Measurements from ENCODE around the gene OSTC.
A peak's percentile ranks its signal among the peaks of the same experiment; 100 is the strongest.
"Not testable (repeated sequence)": the region's sequence is repeated elsewhere in the genome, so short reads cannot be mapped to it uniquely, and the experiment has no call there.

OSTC gene

GRCh38 chr4:108649863-108650211 lies 562 bp upstream of the OSTC start:
- DNase-seq (ENCODE audit: low spot score): no peak

- DNase-seq (ENCODE audit: low spot score): peak; percentile 7
Measured at GRCh38 chr4:108651014-108651791, 804 bp downstream of the OSTC start.

GRCh38 chr4:108662629-108663028 lies 12.2 kb downstream of the OSTC start:
- no peak for DNase-seq (ENCODE audit: low spot score)

- DNase-seq (ENCODE audit: low spot score): no peak
Measured at GRCh38 chr4:108674356-108674977, 24.1 kb downstream of the OSTC start.

- DNase-seq (ENCODE audit: low spot score): no peak
Measured at GRCh38 chr4:108681321-108681809, 31.0 kb downstream of the OSTC start.

- no peak for DNase-seq (ENCODE audit: low spot score)
Measured at GRCh38 chr4:108683479-108683878, 33.1 kb downstream of the OSTC start.

GRCh38 chr4:108685036-108685686 lies 34.8 kb downstream of the OSTC start:
- DNase-seq (ENCODE audit: low spot score): no peak

GRCh38 chr4:108690738-108691137 lies 40.3 kb downstream of the OSTC start:
- no peak for DNase-seq (ENCODE audit: low spot score)

- DNase-seq (ENCODE audit: low spot score): no peak
Measured at GRCh38 chr4:108693211-108693610, 42.8 kb downstream of the OSTC start.

- no peak for DNase-seq (ENCODE audit: low spot score)
Measured at GRCh38 chr4:108693819-108694218, 43.4 kb downstream of the OSTC start.

GRCh38 chr4:108694423-108694822 lies 44.0 kb downstream of the OSTC start:
- no peak for DNase-seq (ENCODE audit: low spot score)

- DNase-seq (ENCODE audit: low spot score): no peak
Measured at GRCh38 chr4:108695062-108695461, 44.7 kb downstream of the OSTC start.

GRCh38 chr4:108696160-108696559 lies 45.8 kb downstream of the OSTC start:
- DNase-seq (ENCODE audit: low spot score): no peak

- DNase-seq (ENCODE audit: low spot score): no peak
Measured at GRCh38 chr4:108700081-108700757, 49.8 kb downstream of the OSTC start.

GRCh38 chr4:108702960-108703359 lies 52.6 kb downstream of the OSTC start:
- no peak for DNase-seq (ENCODE audit: low spot score)

- no peak for DNase-seq (ENCODE audit: low spot score)
Measured at GRCh38 chr4:108703370-108703769, 53.0 kb downstream of the OSTC start.

GRCh38 chr4:108703966-108704365 lies 53.6 kb downstream of the OSTC start:
- DNase-seq (ENCODE audit: low spot score): no peak

- no peak for DNase-seq (ENCODE audit: low spot score)
Measured at GRCh38 chr4:108706289-108706688, 55.9 kb downstream of the OSTC start.

- no peak for DNase-seq (ENCODE audit: low spot score)
Measured at GRCh38 chr4:108709234-108709633, 58.8 kb downstream of the OSTC start.

- no peak for DNase-seq (ENCODE audit: low spot score)
Measured at GRCh38 chr4:108709722-108710121, 59.3 kb downstream of the OSTC start.

- not testable (repeated sequence) for DNase-seq (ENCODE audit: low spot score)
Measured at GRCh38 chr4:108710578-108710977, 60.2 kb downstream of the OSTC start.

GRCh38 chr4:108714880-108715279 lies 64.5 kb downstream of the OSTC start:
- DNase-seq (ENCODE audit: low spot score): peak; percentile 15

- DNase-seq (ENCODE audit: low spot score): no peak
Measured at GRCh38 chr4:108716340-108716739, 65.9 kb downstream of the OSTC start.
